Mesenchymal stem cell (in vitro differentiated cells and primary cell): Measurements from ENCODE around the gene GPR39.

Experiments used
- DNase-seq: peaks from one replicate; pipeline ENCODE4 v3.0.0-alpha.2; 2013
- H2AFZ ChIP-seq: one replicate; pipeline ENCODE4 v1.6.1; 2013; ENCODE audit warnings: low read depth, mild to moderate bottlenecking, control low read depth, inconsistent platforms, low read length, moderate library complexity
- H2AK5ac ChIP-seq: 2 replicates; pipeline ENCODE4 v1.6.1; 2013; ENCODE audit warnings: low read length, moderate library complexity, mild to moderate bottlenecking, inconsistent platforms; ENCODE audit not compliant: severe bottlenecking
- H2BK120ac ChIP-seq: one replicate; pipeline ENCODE4 v1.6.1; 2013; ENCODE audit warnings: low read depth, mild to moderate bottlenecking, inconsistent platforms, low read length, moderate library complexity
- H2BK12ac ChIP-seq, 2 experiments: one replicate each; pipeline ENCODE4 v1.6.1; 2013; ENCODE audit warnings: inconsistent platforms in 2 of 2, low read length in 2 of 2, mild to moderate bottlenecking in 2 of 2, moderate library complexity in 2 of 2, control low read depth in 1 of 2
- H2BK15ac ChIP-seq: one replicate; pipeline ENCODE4 v1.6.1; 2013; ENCODE audit warnings: mild to moderate bottlenecking, low read depth, inconsistent platforms; ENCODE audit not compliant: poor library complexity, severe bottlenecking
- H2BK5ac ChIP-seq: 2 replicates; pipeline ENCODE4 v1.6.1; 2013; ENCODE audit warnings: low read depth, mild to moderate bottlenecking, low read length, control low read depth, inconsistent platforms; ENCODE audit not compliant: poor library complexity, severe bottlenecking
- H3K14ac ChIP-seq, 2 experiments: one replicate each; pipeline ENCODE4 v1.6.1; 2013; ENCODE audit warnings: inconsistent platforms in 2 of 2, low read length in 2 of 2, control low read depth in 1 of 2, mild to moderate bottlenecking in 1 of 2, moderate library complexity in 1 of 2
- H3K18ac ChIP-seq, 2 experiments: one replicate each; pipeline ENCODE4 v1.6.1; 2013; ENCODE audit warnings: inconsistent platforms in 2 of 2, low read length in 2 of 2, control low read depth in 1 of 2, low read depth in 1 of 2, mild to moderate bottlenecking in 1 of 2
- H3K23ac ChIP-seq, 2 experiments: one replicate each; pipeline ENCODE4 v1.6.1; 2013; ENCODE audit warnings: inconsistent platforms in 2 of 2, low read length in 2 of 2, mild to moderate bottlenecking in 2 of 2, moderate library complexity in 2 of 2, control low read depth in 1 of 2
- H3K27ac ChIP-seq: 2 replicates; pipeline ENCODE4 v1.5.1; 2013; ENCODE audit warnings: mild to moderate bottlenecking, moderate library complexity, low read length, control low read depth, inconsistent platforms; ENCODE audit not compliant: poor library complexity, severe bottlenecking
- H3K27me3 ChIP-seq, 2 experiments: 2 replicates each; pipeline versions ENCODE4 v1.6.1 to v1.7.0; 2013; ENCODE audit warnings: low read length in 2 of 2, mild to moderate bottlenecking in 2 of 2, moderate library complexity in 2 of 2, control low read depth in 1 of 2, inconsistent platforms in 1 of 2; ENCODE audit not compliant: control insufficient read depth in 1 of 2, insufficient read depth in 1 of 2
- H3K36me3 ChIP-seq, 2 experiments: 2 replicates each; pipeline versions ENCODE4 v1.6.1 to v1.7.0; 2013; ENCODE audit warnings: low read length in 2 of 2, control low read depth in 1 of 2, inconsistent platforms in 1 of 2, low read depth in 1 of 2, mild to moderate bottlenecking in 1 of 2; ENCODE audit not compliant: insufficient read depth in 2 of 2, control insufficient read depth in 1 of 2
- H3K4ac ChIP-seq, 2 experiments: one replicate each; pipeline ENCODE4 v1.6.1; 2013; ENCODE audit warnings: inconsistent platforms in 2 of 2, low read length in 2 of 2, mild to moderate bottlenecking in 2 of 2, moderate library complexity in 2 of 2, control low read depth in 1 of 2, low read depth in 1 of 2
- H3K4me1 ChIP-seq: 2 replicates; pipeline ENCODE4 v1.6.1; 2013; ENCODE audit warnings: low read depth, low read length, control low read depth; ENCODE audit not compliant: control insufficient read depth, insufficient read depth
- H3K4me2 ChIP-seq: 2 replicates; pipeline ENCODE4 v1.6.1; 2013; ENCODE audit warnings: low read length, mild to moderate bottlenecking, inconsistent platforms; ENCODE audit not compliant: poor library complexity, severe bottlenecking
- H3K4me3 ChIP-seq, 2 experiments: 2 replicates each; pipeline versions ENCODE4 v1.5.1 to v1.7.0; 2013; ENCODE audit warnings: low read length in 2 of 2, mild to moderate bottlenecking in 2 of 2, control low read depth in 1 of 2, low read depth in 1 of 2; ENCODE audit not compliant: insufficient read depth in 1 of 2
- H3K79me1 ChIP-seq: replicated peaks from 2 replicates; pipeline ENCODE4 v1.6.1; 2013; ENCODE audit warnings: mild to moderate bottlenecking, control low read depth, low read length, inconsistent platforms; ENCODE audit not compliant: poor library complexity, severe bottlenecking
- H3K9ac ChIP-seq: 2 replicates; pipeline ENCODE4 v1.7.0; 2013; ENCODE audit warnings: mild to moderate bottlenecking, low read length, moderate library complexity
- H3K9me3 ChIP-seq: 2 replicates; pipeline ENCODE4 v1.7.0; 2013; ENCODE audit warnings: mild to moderate bottlenecking, low read length; ENCODE audit not compliant: control insufficient read depth
- H4K8ac ChIP-seq: one replicate; pipeline ENCODE4 v1.6.1; 2013; ENCODE audit warnings: inconsistent platforms, mild to moderate bottlenecking, low read length, moderate library complexity
- H4K91ac ChIP-seq: one replicate; pipeline ENCODE4 v1.6.1; 2013; ENCODE audit warnings: mild to moderate bottlenecking, low read length, inconsistent platforms
- WGBS: methylation state at CpG from one replicate; pipeline ENCODE4 v1.1.7; 2013; ENCODE audit warnings: mixed read lengths; 5-methylcytosine and 5-hydroxymethylcytosine counted together

Gene GPR39

GRCh38 chr2:132633635-132634034 is 217.0 kb downstream of the GPR39 start:
- peaks cover 18% of the 10 kb centered on the region for H3K79me1 ChIP-seq
- H3K27ac ChIP-seq, result no peak overlapping the region
- no peaks in the 10 kb centered on the region for H3K27me3 ChIP-seq
- H2BK12ac ChIP-seq, result no peak overlapping the region
- WGBS, result 99% methylated on average over 2 of the region's 2 CpGs
- H3K9ac ChIP-seq, result no peak overlapping the region
- peak overlapping the region in 1 of 2 experiments; percentile 67 for H3K23ac ChIP-seq
- no peaks in the 10 kb centered on the region for H3K9me3 ChIP-seq
- H2BK5ac ChIP-seq, result no peak overlapping the region
- H2AK5ac ChIP-seq, result no peak overlapping the region
- peaks cover 12% of the 10 kb centered on the region for H3K4me1 ChIP-seq
- no peak overlapping the region for H3K18ac ChIP-seq
- H2AFZ ChIP-seq, result no peak overlapping the region
- no peaks in the 10 kb centered on the region for H3K36me3 ChIP-seq
- no peak overlapping the region for H4K8ac ChIP-seq
- no peak overlapping the region for H3K14ac ChIP-seq
- no peak overlapping the region for H3K4ac ChIP-seq
- no peak overlapping the region for H2BK120ac ChIP-seq
- DNase-seq, result no peak
- H4K91ac ChIP-seq, result no peak overlapping the region
- no peak overlapping the region for H3K4me3 ChIP-seq
- no peak overlapping the region for H2BK15ac ChIP-seq
- no peak overlapping the region for H3K4me2 ChIP-seq

GRCh38 chr2:132636346-132636745 is 219.7 kb downstream of the GPR39 start:
- Histone ChIP-seq H4K8ac (no peak overlapping the region), H2AFZ (no peak overlapping the region), H3K4me2 (no peak overlapping the region), H2BK5ac (no peak overlapping the region), H3K9ac (no peak overlapping the region), H2BK15ac (no peak overlapping the region), H2BK120ac (no peak overlapping the region), H3K14ac (no peak overlapping the region), H3K9me3 (no peaks in the 10 kb centered on the region), H3K23ac (no peak overlapping the region), H3K36me3 (no peaks in the 10 kb centered on the region), H3K18ac (no peak overlapping the region), H3K79me1 (peaks cover 20% of the 10 kb centered on the region), H3K4me3 (no peak overlapping the region), H3K27ac (no peak overlapping the region), H3K4me1 (peaks cover 12% of the 10 kb centered on the region), H2BK12ac (no peak overlapping the region), H4K91ac (no peak overlapping the region), H3K27me3 (no peaks in the 10 kb centered on the region), H2AK5ac (no peak overlapping the region), H3K4ac (no peak overlapping the region)
- no peak for DNase-seq
- 83% methylated on average over 1 of the region's 1 CpG for WGBS

- no peak overlapping the region for H4K8ac ChIP-seq
- H3K27me3 ChIP-seq, result no peaks in the 10 kb centered on the region
- H3K4me2 ChIP-seq, result no peak overlapping the region
- no peak overlapping the region for H3K4ac ChIP-seq
- no peak overlapping the region for H2BK120ac ChIP-seq
- no peak overlapping the region for H3K27ac ChIP-seq
- H2BK12ac ChIP-seq, result no peak overlapping the region
- H2BK5ac ChIP-seq, result no peak overlapping the region
- peaks cover 8% of the 10 kb centered on the region for H3K4me1 ChIP-seq
- H3K23ac ChIP-seq, result no peak overlapping the region
- no peak overlapping the region for H4K91ac ChIP-seq
- no peak overlapping the region for H3K9ac ChIP-seq
- no peak for DNase-seq
- peaks cover 17% of the 10 kb centered on the region for H3K79me1 ChIP-seq
- no peak overlapping the region for H3K18ac ChIP-seq
- no peak overlapping the region for H3K4me3 ChIP-seq
- H3K9me3 ChIP-seq, result no peaks in the 10 kb centered on the region
- no peak overlapping the region for H2AFZ ChIP-seq
- no peak overlapping the region for H2AK5ac ChIP-seq
- WGBS, result 89% methylated on average over 3 of the region's 5 CpGs
- H2BK15ac ChIP-seq, result no peak overlapping the region
- H3K14ac ChIP-seq, result no peak overlapping the region
- H3K36me3 ChIP-seq, result no peaks in the 10 kb centered on the region
These were observed 221.9 kb downstream of the GPR39 start for GRCh38 chr2:132638313-132639040.

- Histone ChIP-seq H2AFZ (no peak overlapping the region), H3K27me3 (no peaks in the 10 kb centered on the region), H3K79me1 (peaks cover 5% of the 10 kb centered on the region), H3K4me3 (no peak overlapping the region), H4K91ac (no peak overlapping the region), H3K9ac (no peak overlapping the region), H3K36me3 (peaks cover 0 to 3% of the 10 kb centered on the region in 2 experiments), H4K8ac (no peak overlapping the region), H3K14ac (no peak overlapping the region), H3K18ac (no peak overlapping the region), H3K23ac (no peak overlapping the region), H2BK120ac (no peak overlapping the region), H2BK5ac (no peak overlapping the region), H2BK15ac (no peak overlapping the region), H3K4me2 (no peak overlapping the region), H2AK5ac (no peak overlapping the region), H3K4ac (no peak overlapping the region), H3K9me3 (no peaks in the 10 kb centered on the region), H2BK12ac (no peak overlapping the region), H3K4me1 (peaks cover 8% of the 10 kb centered on the region), H3K27ac (no peak overlapping the region)
- DNase-seq, result no peak
These were observed 223.5 kb downstream of the GPR39 start for GRCh38 chr2:132640116-132640515.
